GM23338 (cell line): ENCODE measurements around the gene FN3K.

Experiments
- CREB1 ChIP-seq: fragments of 250-450 bp; sonication (Bioruptor Pico); IDR thresholded peaks from 2 replicates; pipeline ENCODE4 v1.5.0; 2020; ENCODE audit warnings: low read depth, mild to moderate bottlenecking, moderate library complexity
- CTCF ChIP-seq, 2 experiments: fragments of 200-600 bp in 1 of 2; sonication (generic) in 1 of 2; conservative IDR thresholded peaks; 2 replicates each; pipeline versions ENCODE4 v1.5.1 to v1.6.1; 2016 to 2017; ENCODE audit warnings: antibody characterized with exemption in 2 of 2, low read depth in 2 of 2, mild to moderate bottlenecking in 2 of 2, moderate library complexity in 1 of 2
- EZH2 ChIP-seq: fragments of 200-600 bp; sonication (generic); IDR thresholded peaks from one replicate; pipeline ENCODE4 v1.8.0; 2017; ENCODE audit warnings: antibody characterized with exemption, mild to moderate bottlenecking, low read depth; ENCODE audit not compliant: unreplicated experiment
- EZH2phosphoT487 ChIP-seq: fragments of 200-600 bp; sonication (generic); IDR thresholded peaks from one replicate; pipeline ENCODE4 v1.8.1; 2018; ENCODE audit warnings: antibody characterized with exemption; ENCODE audit not compliant: unreplicated experiment
- JUNB ChIP-seq: IDR thresholded peaks from one replicate; pipeline ENCODE4 v1.6.1; 2016; ENCODE audit warnings: antibody characterized with exemption; ENCODE audit not compliant: unreplicated experiment
- NANOG ChIP-seq: IDR thresholded peaks from 2 replicates; pipeline ENCODE4 v1.6.1; 2016; ENCODE audit warnings: antibody characterized with exemption, borderline replicate concordance
- POLR2AphosphoS5 ChIP-seq: IDR thresholded peaks from 2 replicates; pipeline ENCODE4 v1.6.1; 2016; ENCODE audit warnings: antibody characterized with exemption, low read depth
- REST ChIP-seq: IDR thresholded peaks from one replicate; pipeline ENCODE4 v1.6.1; 2018; ENCODE audit warnings: antibody characterized with exemption; ENCODE audit not compliant: unreplicated experiment
- STAT1 ChIP-seq: IDR thresholded peaks from one replicate; pipeline ENCODE4 v1.6.1; 2016; ENCODE audit warnings: antibody characterized with exemption; ENCODE audit not compliant: unreplicated experiment
- ZNF114 ChIP-seq: fragments of 250-450 bp; sonication (Bioruptor Pico); IDR thresholded peaks from 2 replicates; pipeline ENCODE4 v1.5.0; 2020; ENCODE audit warnings: mild to moderate bottlenecking, moderate library complexity
- ZNF331 ChIP-seq: fragments of 250-450 bp; sonication (Bioruptor Pico); IDR thresholded peaks from 2 replicates; pipeline ENCODE4 v1.5.0; 2020; ENCODE audit warnings: low read depth, mild to moderate bottlenecking, moderate library complexity
- TF ChIP-seq, protein P1 (sequence below): IDR thresholded peaks from 2 replicates; pipeline ENCODE4 v1.6.1; 2016; ENCODE audit warnings: antibody characterized with exemption

DNA sequence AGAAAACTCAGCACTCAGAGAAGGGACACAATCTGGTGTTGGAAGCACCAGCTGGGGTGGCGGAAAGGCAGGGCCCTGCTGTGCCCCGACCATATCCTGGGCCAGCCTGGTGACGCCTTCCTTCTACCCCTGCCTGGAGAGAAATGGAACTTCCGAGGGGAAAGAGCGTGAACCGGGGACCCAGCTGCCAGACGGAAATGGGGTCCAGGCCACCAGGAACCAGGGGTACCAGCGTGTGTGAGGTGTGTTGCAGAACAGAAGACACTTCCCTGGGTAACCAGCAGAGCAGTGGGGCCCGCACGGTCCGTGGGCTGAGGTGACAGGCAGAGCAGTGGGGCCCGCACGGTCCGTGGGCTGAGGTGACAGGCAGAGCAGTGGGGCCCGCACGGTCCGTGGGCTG lies 43.7 kb upstream of the FN3K start:
- no peak for TF ChIP-seq CTCF (conservative IDR thresholded peaks at IDR 0.05; ENCODE audit: low read depth in 2 of 2)
- no peak for TF ChIP-seq REST
- no peak for TF ChIP-seq EZH2
- TF ChIP-seq EZH2phosphoT487: no peak
- TF ChIP-seq JUNB: no peak
- TF ChIP-seq STAT1: no peak
- TF ChIP-seq NANOG: no peak
- no peak for TF ChIP-seq CREB1 (CRISPR knock-in tag)
- TF ChIP-seq POLR2AphosphoS5: no peak
- TF ChIP-seq, protein P1, sequence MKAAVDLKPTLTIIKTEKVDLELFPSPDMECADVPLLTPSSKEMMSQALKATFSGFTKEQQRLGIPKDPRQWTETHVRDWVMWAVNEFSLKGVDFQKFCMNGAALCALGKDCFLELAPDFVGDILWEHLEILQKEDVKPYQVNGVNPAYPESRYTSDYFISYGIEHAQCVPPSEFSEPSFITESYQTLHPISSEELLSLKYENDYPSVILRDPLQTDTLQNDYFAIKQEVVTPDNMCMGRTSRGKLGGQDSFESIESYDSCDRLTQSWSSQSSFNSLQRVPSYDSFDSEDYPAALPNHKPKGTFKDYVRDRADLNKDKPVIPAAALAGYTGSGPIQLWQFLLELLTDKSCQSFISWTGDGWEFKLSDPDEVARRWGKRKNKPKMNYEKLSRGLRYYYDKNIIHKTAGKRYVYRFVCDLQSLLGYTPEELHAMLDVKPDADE: no peak
- no peak for TF ChIP-seq ZNF331 (CRISPR knock-in tag)
- no peak for TF ChIP-seq ZNF114 (CRISPR knock-in tag)
